ENCODE data around the gene ENTPD1.
"Not testable (repeated sequence)": the region's sequence is repeated elsewhere in the genome, so short reads cannot be mapped to it uniquely, and the experiment has no call there.

DNA sequence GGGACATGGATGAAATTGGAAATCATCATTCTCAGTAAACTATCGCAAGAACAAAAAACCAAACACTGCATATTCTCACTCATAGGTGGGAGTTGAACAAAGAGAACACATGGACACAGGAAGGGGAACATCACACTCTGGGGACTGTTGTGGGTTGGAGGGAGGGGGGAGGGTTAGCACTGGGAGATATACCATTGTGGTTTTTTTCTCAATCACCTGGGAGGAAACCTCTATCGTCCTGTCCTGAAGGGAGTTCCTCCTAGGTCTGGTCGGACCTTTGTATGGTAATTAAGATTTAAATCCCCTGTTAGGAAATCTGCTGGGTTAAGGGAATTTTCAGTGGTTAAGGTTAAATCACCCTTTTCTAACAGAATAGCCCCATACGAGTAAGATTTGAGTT lies 33.5 kb upstream of the ENTPD1 start:
- TF ChIP-seq, protein P1, sequence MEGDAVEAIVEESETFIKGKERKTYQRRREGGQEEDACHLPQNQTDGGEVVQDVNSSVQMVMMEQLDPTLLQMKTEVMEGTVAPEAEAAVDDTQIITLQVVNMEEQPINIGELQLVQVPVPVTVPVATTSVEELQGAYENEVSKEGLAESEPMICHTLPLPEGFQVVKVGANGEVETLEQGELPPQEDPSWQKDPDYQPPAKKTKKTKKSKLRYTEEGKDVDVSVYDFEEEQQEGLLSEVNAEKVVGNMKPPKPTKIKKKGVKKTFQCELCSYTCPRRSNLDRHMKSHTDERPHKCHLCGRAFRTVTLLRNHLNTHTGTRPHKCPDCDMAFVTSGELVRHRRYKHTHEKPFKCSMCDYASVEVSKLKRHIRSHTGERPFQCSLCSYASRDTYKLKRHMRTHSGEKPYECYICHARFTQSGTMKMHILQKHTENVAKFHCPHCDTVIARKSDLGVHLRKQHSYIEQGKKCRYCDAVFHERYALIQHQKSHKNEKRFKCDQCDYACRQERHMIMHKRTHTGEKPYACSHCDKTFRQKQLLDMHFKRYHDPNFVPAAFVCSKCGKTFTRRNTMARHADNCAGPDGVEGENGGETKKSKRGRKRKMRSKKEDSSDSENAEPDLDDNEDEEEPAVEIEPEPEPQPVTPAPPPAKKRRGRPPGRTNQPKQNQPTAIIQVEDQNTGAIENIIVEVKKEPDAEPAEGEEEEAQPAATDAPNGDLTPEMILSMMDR (IDR thresholded peaks at IDR 0.05; ENCODE audit: low read depth, low read length), result not testable (repeated sequence)
- not testable (repeated sequence) for TF ChIP-seq EZH2phosphoT487 (IDR thresholded peaks at IDR 0.05; ENCODE audit: low read depth)
